HL-60 (cell line): Measurements from ENCODE around the gene ZFR2.

ENCODE experiments used
- DNase-seq, 2 experiments: peaks; one replicate each; pipeline ENCODE4 v3.0.0-alpha.2; 2010 to 2020; ENCODE audit warnings: low read depth in 1 of 2, low spot score in 1 of 2
- H3K27ac ChIP-seq: fragments of 250-450 bp; sonication (Bioruptor Pico); replicated peaks from 2 replicates; pipeline ENCODE4 v1.5.1; 2020; ENCODE audit warnings: mild to moderate bottlenecking, moderate library complexity
- H3K27me3 ChIP-seq: fragments of 250-450 bp; sonication (Bioruptor Pico); 2 replicates; pipeline ENCODE4 v1.5.1; 2021; ENCODE audit warnings: mild to moderate bottlenecking, moderate library complexity; ENCODE audit not compliant: insufficient read depth, poor library complexity, severe bottlenecking
- H3K4me3 ChIP-seq: replicated peaks from 2 replicates; pipeline ENCODE4 v1.5.1; 2011; ENCODE audit warnings: mild to moderate bottlenecking, control low read depth, low read length; ENCODE audit not compliant: insufficient read depth
- GABPA ChIP-seq: IDR thresholded peaks from 2 replicates; pipeline ENCODE4 v1.6.1; 2012; ENCODE audit warnings: low read depth
- POLR2AphosphoS5 ChIP-seq: IDR thresholded peaks from 2 replicates; pipeline ENCODE4 v1.6.1; 2012; ENCODE audit warnings: low read depth
- SPI1 ChIP-seq: IDR thresholded peaks from 2 replicates; pipeline ENCODE4 v1.6.1; 2012; ENCODE audit warnings: low read depth, mild to moderate bottlenecking, borderline replicate concordance
- TF ChIP-seq, protein P1 (sequence below): IDR thresholded peaks from one replicate; pipeline ENCODE4 v1.5.1; 2011; ENCODE audit warnings: low read length, control low read depth, inconsistent platforms; ENCODE audit not compliant: insufficient read depth
- TF ChIP-seq, protein P2 (sequence below): IDR thresholded peaks from 2 replicates; pipeline ENCODE4 v1.6.1; 2012; ENCODE audit warnings: low read depth; ENCODE audit not compliant: insufficient replicate concordance

The ZFR2 gene

DNA sequence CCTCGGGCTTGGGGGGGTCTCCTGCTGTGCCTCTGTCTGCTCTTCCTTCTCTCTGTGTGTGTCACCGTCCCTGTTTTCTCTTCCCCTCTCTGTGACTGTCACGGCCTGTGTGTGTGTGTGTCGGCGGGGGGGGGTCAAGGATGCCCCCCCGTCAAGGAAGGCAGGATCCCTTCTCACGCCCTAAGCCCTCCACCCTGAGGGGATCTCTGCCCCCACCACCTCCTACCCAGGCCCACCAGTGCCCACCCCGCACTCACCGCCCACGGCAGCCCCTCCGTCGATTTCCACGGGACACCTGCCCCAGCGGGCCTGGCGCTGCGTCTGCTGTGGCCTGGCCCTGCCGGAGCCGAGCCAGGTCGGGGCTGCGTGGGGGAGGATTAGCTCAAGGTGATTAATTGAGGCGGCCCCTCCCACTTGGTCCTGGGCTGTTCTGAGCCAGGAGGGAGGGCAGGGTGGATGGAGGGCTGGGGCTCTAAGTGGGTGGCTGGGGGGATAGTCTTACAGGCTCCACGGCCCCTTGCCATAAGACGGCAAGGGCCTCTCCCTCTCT, 96.9 kb downstream of the ZFR2 start, which contains the start of gene RAX2:
Gene RAX2, minus strand, starts transcription at position 323 of the 550 bp plus-strand sequence. CDS start 486 bp downstream, outside the sequence.
- DNase-seq, result no peak
- Histone ChIP-seq H3K4me3 (no peak within 1 kb of the TSS), H3K27me3 (no peaks in the 10 kb centered on the region), H3K27ac (no peak within 1 kb of the TSS)
- no peak for TF ChIP-seq POLR2AphosphoS5
- TF ChIP-seq, protein P1, sequence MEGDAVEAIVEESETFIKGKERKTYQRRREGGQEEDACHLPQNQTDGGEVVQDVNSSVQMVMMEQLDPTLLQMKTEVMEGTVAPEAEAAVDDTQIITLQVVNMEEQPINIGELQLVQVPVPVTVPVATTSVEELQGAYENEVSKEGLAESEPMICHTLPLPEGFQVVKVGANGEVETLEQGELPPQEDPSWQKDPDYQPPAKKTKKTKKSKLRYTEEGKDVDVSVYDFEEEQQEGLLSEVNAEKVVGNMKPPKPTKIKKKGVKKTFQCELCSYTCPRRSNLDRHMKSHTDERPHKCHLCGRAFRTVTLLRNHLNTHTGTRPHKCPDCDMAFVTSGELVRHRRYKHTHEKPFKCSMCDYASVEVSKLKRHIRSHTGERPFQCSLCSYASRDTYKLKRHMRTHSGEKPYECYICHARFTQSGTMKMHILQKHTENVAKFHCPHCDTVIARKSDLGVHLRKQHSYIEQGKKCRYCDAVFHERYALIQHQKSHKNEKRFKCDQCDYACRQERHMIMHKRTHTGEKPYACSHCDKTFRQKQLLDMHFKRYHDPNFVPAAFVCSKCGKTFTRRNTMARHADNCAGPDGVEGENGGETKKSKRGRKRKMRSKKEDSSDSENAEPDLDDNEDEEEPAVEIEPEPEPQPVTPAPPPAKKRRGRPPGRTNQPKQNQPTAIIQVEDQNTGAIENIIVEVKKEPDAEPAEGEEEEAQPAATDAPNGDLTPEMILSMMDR, result no peak
- TF ChIP-seq GABPA, result no peak
- TF ChIP-seq SPI1, result no peak
- TF ChIP-seq, protein P2, sequence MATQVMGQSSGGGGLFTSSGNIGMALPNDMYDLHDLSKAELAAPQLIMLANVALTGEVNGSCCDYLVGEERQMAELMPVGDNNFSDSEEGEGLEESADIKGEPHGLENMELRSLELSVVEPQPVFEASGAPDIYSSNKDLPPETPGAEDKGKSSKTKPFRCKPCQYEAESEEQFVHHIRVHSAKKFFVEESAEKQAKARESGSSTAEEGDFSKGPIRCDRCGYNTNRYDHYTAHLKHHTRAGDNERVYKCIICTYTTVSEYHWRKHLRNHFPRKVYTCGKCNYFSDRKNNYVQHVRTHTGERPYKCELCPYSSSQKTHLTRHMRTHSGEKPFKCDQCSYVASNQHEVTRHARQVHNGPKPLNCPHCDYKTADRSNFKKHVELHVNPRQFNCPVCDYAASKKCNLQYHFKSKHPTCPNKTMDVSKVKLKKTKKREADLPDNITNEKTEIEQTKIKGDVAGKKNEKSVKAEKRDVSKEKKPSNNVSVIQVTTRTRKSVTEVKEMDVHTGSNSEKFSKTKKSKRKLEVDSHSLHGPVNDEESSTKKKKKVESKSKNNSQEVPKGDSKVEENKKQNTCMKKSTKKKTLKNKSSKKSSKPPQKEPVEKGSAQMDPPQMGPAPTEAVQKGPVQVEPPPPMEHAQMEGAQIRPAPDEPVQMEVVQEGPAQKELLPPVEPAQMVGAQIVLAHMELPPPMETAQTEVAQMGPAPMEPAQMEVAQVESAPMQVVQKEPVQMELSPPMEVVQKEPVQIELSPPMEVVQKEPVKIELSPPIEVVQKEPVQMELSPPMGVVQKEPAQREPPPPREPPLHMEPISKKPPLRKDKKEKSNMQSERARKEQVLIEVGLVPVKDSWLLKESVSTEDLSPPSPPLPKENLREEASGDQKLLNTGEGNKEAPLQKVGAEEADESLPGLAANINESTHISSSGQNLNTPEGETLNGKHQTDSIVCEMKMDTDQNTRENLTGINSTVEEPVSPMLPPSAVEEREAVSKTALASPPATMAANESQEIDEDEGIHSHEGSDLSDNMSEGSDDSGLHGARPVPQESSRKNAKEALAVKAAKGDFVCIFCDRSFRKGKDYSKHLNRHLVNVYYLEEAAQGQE, result no peak

DNA sequence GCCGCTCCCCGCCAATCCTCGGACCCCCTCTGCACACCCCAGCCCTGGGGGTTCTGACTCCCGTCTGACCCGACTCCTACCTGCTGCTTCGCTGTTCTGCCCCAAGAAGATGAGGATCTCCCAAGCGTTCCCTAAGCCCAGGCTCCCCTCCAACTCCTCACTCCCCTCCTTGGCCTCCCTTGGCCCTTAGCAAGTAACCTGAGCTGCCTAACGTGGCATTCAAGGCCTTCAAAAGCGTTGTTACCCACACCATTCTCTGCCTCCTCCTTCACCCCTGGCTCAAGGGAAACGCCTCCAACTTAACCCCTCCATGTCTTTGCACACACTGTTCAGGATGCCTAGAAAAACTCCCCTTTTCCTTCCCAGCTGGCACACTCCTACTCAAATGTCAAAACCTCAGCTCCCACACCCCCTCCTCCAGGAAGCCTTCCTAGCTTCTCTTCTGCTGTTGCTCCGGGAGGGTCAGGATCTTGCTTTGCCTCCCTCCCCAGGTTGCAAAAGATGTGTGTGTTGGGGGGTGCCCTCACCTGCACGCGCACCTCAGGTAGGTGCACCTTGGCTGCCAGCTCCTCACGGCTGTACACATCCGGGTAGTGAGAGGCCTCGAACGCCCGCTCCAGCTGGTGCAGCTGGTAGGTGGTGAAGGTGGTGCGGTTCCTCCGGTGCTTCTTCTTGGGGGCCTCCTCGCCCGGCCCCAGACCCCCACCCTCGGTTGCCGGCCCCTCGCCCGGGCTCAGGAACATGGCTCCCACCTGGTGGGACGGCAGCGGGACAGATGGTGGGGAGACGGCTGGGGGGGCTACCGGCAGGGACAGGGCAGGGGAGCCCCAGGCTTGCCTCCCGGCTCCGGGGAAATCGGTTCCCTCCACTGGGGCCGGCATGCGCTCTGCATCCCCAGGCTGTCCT, 97.6 kb downstream of the ZFR2 start:
- Histone ChIP-seq H3K27ac (no peak overlapping the region), H3K4me3 (no peak overlapping the region), H3K27me3 (no peaks in the 10 kb centered on the region)
- TF ChIP-seq, protein P1, result no peak
- no peak for TF ChIP-seq SPI1
- TF ChIP-seq POLR2AphosphoS5, result no peak
- TF ChIP-seq, protein P2, result no peak
- no peak for TF ChIP-seq GABPA
- DNase-seq, result no peak

DNA sequence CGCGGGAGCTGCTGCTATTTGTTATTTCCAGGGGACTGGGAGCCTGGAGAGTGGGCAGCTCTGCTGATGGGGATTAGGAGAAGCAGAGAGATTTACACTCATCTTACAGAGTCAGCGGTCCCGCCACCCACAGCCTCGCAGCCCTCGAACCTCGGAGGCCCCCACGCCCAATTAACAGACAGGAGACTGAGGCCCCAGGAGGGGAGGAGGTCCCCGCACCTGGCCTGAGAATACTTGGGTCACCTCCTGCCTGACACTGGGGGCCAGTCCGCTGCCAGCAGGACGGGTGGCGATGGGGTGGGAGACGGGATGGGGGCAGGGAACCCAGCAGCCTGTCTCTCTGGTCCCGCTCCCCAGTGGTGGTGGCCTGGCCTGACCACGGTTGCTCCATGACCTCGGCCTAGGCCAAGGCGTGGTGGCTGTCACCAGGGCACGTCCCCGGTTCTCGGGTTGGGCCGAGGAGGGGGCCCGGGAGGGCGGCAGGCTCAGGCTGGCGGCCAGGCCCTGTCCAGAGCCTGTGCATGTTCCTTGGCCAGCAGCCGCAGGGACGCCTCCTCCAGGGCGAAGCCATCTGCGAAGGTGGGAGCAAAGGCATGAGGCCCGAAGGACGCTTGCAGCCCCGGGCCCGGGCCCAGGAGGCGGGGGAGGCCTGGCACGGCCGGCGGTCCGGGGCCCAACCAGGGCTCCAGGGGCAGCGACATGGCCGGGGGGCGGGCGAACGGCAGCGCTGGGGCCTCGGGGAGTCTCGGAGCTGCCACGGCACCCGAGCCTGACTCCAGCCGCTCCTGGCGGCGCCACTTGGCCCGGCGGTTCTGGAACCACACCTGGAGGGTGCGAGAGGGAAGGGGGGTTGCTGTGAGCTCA, 98.5 kb downstream of the ZFR2 start:
- no peak for DNase-seq
- Histone ChIP-seq H3K27ac (no peak overlapping the region), H3K4me3 (no peak overlapping the region), H3K27me3 (no peaks in the 10 kb centered on the region)
- TF ChIP-seq POLR2AphosphoS5, result no peak
- TF ChIP-seq SPI1, result no peak
- TF ChIP-seq, protein P2, result no peak
- TF ChIP-seq, protein P1, result no peak
- TF ChIP-seq GABPA, result no peak
